SJCRH30 (cell line): ENCODE measurements around the gene TNS3. TPM values are rescaled to one million over a fixed set of nuclear protein-coding genes. Genes with fewer than 3 reads are reported as not detected.
A peak's percentile ranks its signal among the peaks of the same experiment; 100 is the strongest.

Experiments
- DNase-seq, 2 experiments: peaks; one replicate each; pipeline ENCODE4 v3.0.0-alpha.2; 2015 to 2020
- H3K27ac ChIP-seq: fragments of 250-450 bp; sonication (Bioruptor Pico); 2 replicates; pipeline ENCODE4 v1.5.1; 2020; ENCODE audit warnings: mild to moderate bottlenecking, moderate library complexity
- H3K27me3 ChIP-seq: fragments of 250-450 bp; sonication (Bioruptor Pico); 2 replicates; pipeline ENCODE4 v1.5.1; 2020; ENCODE audit warnings: mild to moderate bottlenecking, moderate library complexity
- H3K36me3 ChIP-seq: fragments of 250-450 bp; sonication (Bioruptor Pico); 2 replicates; pipeline ENCODE4 v1.5.1; 2020; ENCODE audit warnings: mild to moderate bottlenecking, moderate library complexity
- H3K4me1 ChIP-seq: fragments of 250-450 bp; sonication (Bioruptor Pico); 2 replicates; pipeline ENCODE4 v1.5.1; 2020; ENCODE audit warnings: mild to moderate bottlenecking, moderate library complexity
- H3K4me3 ChIP-seq: fragments of 250-450 bp; sonication (Bioruptor Pico); 2 replicates; pipeline ENCODE4 v1.5.1; 2020; ENCODE audit warnings: mild to moderate bottlenecking, moderate library complexity
- H3K9me3 ChIP-seq: fragments of 250-450 bp; sonication (Bioruptor Pico); replicated peaks from 2 replicates; pipeline ENCODE4 v1.5.1; 2020; ENCODE audit warnings: mild to moderate bottlenecking, moderate library complexity
- total RNA-seq: library from RNA; depleted of rRNA; stranded (reverse); fragments of >200 nt; shearing (Covaris generic); gene quantifications from 2 replicates; pipeline ENCODE4 v1.2.3, GENCODE V29; 2014

TNS3 gene
- total RNA-seq, 1 experiment from 2014 or later: 65.1 TPM

GRCh38 chr7:47291461-47292081, 290.3 kb downstream of the TNS3 start:
- peaks cover 14% of the 10 kb centered on the region for H3K4me1 ChIP-seq
- no peaks in the 10 kb centered on the region for H3K9me3 ChIP-seq
- peaks cover 86% of the 10 kb centered on the region for H3K36me3 ChIP-seq
- no peak overlapping the region for H3K4me3 ChIP-seq
- peak overlapping the region; percentile 59 for H3K27ac ChIP-seq
- peak; percentile 42 to 54 for DNase-seq
- H3K27me3 ChIP-seq: no peaks in the 10 kb centered on the region

DNA sequence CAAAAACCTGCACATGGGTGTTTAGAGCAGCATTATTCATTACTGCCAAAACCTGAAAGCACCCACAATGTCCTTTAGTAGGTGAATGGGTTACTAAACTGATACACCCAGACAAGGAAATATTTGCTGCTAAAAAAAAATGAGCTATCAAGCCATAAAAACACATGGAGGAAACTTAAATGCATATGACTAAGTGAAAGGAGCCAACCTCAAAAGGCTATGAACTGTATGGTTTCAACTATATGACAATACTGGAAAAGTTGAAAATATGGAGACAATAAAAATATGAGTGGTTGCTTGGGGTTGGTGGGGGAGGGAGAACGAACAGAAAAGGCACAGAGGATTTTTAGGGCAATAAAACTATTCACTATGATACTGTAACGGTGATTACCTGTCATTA, 291.0 kb downstream of the TNS3 start:
- no peaks in the 10 kb centered on the region for H3K27me3 ChIP-seq
- no peaks in the 10 kb centered on the region for H3K9me3 ChIP-seq
- no peak for DNase-seq
- H3K36me3 ChIP-seq: peaks cover 81% of the 10 kb centered on the region
- H3K4me1 ChIP-seq: peaks cover 14% of the 10 kb centered on the region
- no peak overlapping the region; the same call in 1 of the 2 replicates for H3K27ac ChIP-seq
- H3K4me3 ChIP-seq: no peak overlapping the region

DNA sequence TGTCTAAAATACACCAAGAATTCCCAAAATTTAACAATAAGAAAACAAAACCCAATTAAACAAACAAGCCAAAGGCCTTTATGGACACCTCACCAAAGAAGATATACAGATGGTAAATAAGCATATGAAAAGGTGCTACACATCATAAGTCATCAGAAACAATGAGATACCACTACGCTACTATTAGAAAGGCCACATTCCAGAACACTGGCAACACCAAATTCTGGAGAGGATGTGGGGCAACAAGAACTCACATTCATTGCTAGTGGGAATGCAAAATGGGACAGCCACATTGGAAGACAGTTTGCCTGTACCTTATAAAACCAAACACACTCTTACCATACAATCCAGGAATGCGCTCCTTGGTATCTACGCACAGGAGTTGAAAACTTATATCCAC, 291.4 kb downstream of the TNS3 start:
- Histone ChIP-seq H3K4me1 (peaks cover 14% of the 10 kb centered on the region), H3K9me3 (no peaks in the 10 kb centered on the region), H3K27ac (no peak overlapping the region), H3K27me3 (no peaks in the 10 kb centered on the region), H3K36me3 (peaks cover 81% of the 10 kb centered on the region), H3K4me3 (no peak overlapping the region)
- DNase-seq: no peak

GRCh38 chr7:47288060-47288459, 293.9 kb downstream of the TNS3 start:
- DNase-seq: no peak
- Histone ChIP-seq H3K4me1 (peaks cover 14% of the 10 kb centered on the region), H3K9me3 (no peaks in the 10 kb centered on the region), H3K36me3 (peaks cover 86% of the 10 kb centered on the region), H3K4me3 (no peak overlapping the region), H3K27me3 (no peaks in the 10 kb centered on the region), H3K27ac (no peak overlapping the region)

DNA sequence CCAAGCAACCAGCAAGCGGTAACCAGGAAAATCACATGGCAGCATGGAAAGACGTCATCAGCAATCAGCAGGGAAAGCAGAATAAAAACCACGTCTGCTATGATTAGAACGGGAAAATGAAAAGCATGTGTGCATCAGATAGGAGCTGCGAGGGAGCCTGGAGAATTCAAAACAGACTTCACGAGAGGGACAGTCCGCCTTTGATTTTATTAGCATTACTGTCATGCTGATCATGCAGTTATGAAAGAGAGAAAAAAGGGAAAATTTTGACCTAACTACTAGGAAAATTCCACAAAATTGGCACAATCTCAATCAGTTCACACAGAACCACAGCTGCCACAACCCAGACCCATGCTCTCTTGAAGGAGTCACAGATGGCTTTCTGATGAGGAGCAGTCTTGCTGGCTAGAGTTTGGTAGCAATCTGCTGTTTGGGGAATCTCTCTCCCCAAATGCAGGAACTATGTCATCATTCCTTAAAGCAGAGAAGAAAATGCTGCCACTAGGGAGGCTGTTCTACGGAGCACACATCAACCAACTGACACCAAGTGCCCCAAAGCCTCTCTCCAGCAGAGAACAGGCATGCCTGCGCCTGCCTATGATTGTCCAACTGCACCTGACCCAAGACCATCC, 295.9 kb downstream of the TNS3 start:
- no peak overlapping the region for H3K27ac ChIP-seq
- no peak for DNase-seq
- no peaks in the 10 kb centered on the region; the same call in 1 of the 2 replicates for H3K4me1 ChIP-seq
- H3K36me3 ChIP-seq: peaks cover 83% of the 10 kb centered on the region
- H3K27me3 ChIP-seq: no peaks in the 10 kb centered on the region
- no peaks in the 10 kb centered on the region for H3K9me3 ChIP-seq
- no peak overlapping the region for H3K4me3 ChIP-seq

- Histone ChIP-seq H3K36me3 (peaks cover 78% of the 10 kb centered on the region), H3K27ac (no peak overlapping the region), H3K9me3 (no peaks in the 10 kb centered on the region), H3K4me3 (no peak overlapping the region), H3K4me1 (no peaks in the 10 kb centered on the region), H3K27me3 (no peaks in the 10 kb centered on the region)
- DNase-seq: no peak
Observed at GRCh38 chr7:47284691-47285635, 296.9 kb downstream of the TNS3 start.

DNA sequence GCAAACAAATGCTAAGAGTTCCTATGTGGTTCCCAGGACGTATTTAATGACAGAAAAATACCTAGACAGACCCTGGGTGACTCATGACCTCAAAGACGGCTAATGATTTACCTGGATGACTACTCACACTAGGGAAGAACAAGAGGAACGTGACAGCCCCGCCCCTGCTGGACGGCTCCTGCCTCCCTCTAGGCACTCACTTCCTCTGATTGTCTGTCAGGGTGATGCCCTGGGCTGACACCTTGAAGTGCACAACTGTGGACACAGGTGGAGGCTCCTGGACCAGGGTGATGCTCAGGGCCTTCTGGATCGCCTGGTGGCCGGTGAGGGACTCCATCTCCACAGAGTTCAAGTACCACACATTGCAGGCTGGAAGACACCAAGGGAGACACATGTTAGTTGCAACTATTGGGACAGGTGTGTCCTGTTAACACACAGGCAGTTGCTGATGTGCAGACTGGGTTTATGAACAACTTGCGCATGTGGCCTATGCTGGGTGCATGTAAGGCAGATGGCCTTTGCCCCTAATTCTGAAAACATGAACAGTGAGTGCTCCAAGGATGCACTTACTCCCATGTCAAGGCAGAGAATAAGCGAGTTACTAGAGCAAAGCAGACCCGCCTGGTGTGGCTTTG, 298.3 kb downstream of the TNS3 start:
- Histone ChIP-seq H3K4me3 (no peak overlapping the region), H3K4me1 (no peaks in the 10 kb centered on the region), H3K27me3 (no peaks in the 10 kb centered on the region), H3K27ac (no peak overlapping the region), H3K36me3 (peaks cover 68% of the 10 kb centered on the region), H3K9me3 (no peaks in the 10 kb centered on the region)
- DNase-seq: no peak

DNA sequence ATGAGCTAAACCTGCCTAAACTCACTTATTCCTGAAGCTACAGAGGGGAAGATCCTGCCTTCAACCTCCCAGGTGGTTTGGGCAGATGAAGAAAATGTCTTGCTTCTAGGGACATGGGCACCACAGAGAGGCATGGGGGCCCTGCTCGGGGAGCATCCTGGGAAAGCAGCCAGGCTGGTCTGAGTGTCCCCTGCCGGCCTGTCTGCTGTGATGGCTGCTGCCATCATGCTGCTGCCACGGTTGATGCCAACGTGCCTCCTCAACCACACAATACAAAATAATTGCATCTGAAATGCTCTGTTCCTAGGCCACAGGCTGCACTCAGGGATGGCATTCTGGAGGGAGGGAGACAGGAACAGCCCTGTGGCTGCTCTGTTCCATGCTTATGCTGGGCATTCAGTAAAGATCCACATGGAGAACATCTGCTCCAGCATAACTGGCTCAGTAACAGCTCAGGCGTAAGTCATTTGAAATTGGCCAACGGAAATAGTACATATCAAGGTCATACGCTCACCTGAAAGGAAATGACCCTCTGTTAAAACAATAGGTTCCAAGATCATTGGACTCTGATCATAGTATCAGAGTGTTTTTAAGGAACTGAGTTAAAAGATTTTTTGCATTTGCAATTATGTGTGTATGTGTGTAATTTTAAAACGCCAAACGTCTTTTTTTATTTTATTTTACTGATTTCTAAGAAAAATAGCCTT, 299.0 kb downstream of the TNS3 start:
- H3K36me3 ChIP-seq: peaks cover 67% of the 10 kb centered on the region
- H3K4me3 ChIP-seq: no peak overlapping the region
- H3K27me3 ChIP-seq: no peaks in the 10 kb centered on the region
- H3K4me1 ChIP-seq: no peaks in the 10 kb centered on the region
- no peak overlapping the region for H3K27ac ChIP-seq
- DNase-seq: no peak
- no peaks in the 10 kb centered on the region for H3K9me3 ChIP-seq

- no peak for DNase-seq
- Histone ChIP-seq H3K27me3 (no peaks in the 10 kb centered on the region), H3K27ac (no peak overlapping the region), H3K4me3 (no peak overlapping the region), H3K9me3 (no peaks in the 10 kb centered on the region), H3K36me3 (peaks cover 65% of the 10 kb centered on the region), H3K4me1 (no peaks in the 10 kb centered on the region)
Observed at GRCh38 chr7:47281966-47282643, 299.8 kb downstream of the TNS3 start.

DNA sequence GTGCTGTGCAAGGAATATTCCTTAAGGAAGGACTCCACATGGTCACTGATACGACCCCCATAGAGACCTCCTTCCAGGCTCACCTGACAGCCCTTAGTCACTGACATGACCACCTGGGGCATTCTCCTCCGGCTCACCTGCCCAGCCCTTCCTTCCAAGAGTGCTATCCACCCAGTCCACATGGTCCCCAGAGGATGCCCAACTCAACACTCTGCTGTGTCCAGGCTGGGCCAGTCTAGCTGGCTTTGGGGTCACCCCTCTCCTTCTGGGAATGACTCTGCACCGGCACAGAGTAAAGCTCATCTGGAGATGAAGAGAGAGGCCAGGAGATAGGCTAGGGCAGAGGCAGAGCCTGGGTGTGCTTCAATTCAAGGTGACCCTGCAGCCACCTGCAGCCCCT, 300.8 kb downstream of the TNS3 start:
- peaks cover 62% of the 10 kb centered on the region for H3K36me3 ChIP-seq

GRCh38 chr7:47280114-47280513, 301.8 kb downstream of the TNS3 start:
- Histone ChIP-seq H3K9me3 (no peaks in the 10 kb centered on the region), H3K4me3 (no peak overlapping the region), H3K4me1 (no peaks in the 10 kb centered on the region), H3K36me3 (peaks cover 56% of the 10 kb centered on the region), H3K27ac (no peak overlapping the region), H3K27me3 (no peaks in the 10 kb centered on the region)
- no peak for DNase-seq

More for the DNA sequence above, 300.8 kb downstream of the TNS3 start:
- Histone ChIP-seq H3K27me3 (no peaks in the 10 kb centered on the region), H3K4me3 (no peak overlapping the region), H3K4me1 (no peaks in the 10 kb centered on the region), H3K27ac (no peak overlapping the region), H3K9me3 (no peaks in the 10 kb centered on the region)
- DNase-seq: no peak

GRCh38 chr7:47278043-47278442, 303.9 kb downstream of the TNS3 start:
- Histone ChIP-seq H3K27me3 (no peaks in the 10 kb centered on the region), H3K36me3 (peaks cover 37% of the 10 kb centered on the region), H3K4me3 (no peak overlapping the region), H3K4me1 (no peaks in the 10 kb centered on the region), H3K9me3 (no peaks in the 10 kb centered on the region), H3K27ac (no peak overlapping the region)
- DNase-seq: no peak

DNA sequence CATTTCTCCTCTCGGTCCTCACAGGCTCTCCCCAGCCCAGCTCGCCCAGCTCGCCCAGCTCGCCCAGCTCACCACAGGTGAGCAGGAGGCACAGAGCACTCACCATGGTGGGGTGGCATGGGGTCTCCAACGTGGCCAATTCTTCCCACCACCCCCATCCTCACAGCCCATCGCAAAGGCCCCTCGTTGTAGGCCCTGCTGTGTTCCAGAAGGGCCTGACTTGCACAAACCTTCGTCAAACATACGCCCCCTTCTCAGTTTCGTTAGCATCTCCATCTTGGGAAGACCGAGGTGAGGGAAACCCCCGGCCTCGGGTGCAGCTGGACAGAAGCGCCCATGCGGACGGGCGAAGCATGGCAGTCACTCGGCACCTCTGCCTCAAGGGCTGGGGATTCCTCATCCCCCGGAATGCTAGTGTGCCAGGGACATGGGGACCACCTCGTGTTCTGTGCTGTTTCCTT, 304.6 kb downstream of the TNS3 start:
- DNase-seq: no peak
- Histone ChIP-seq H3K27ac (no peak overlapping the region), H3K36me3 (peaks cover 30% of the 10 kb centered on the region), H3K4me1 (no peaks in the 10 kb centered on the region), H3K27me3 (no peaks in the 10 kb centered on the region), H3K4me3 (no peak overlapping the region), H3K9me3 (no peaks in the 10 kb centered on the region)
